HG02870 (cell line): ENCODE data around the gene GOLGA1.
"Not testable (repeated sequence)": the region's sequence is repeated elsewhere in the genome, so short reads cannot be mapped to it uniquely, and the experiment has no call there.

ENCODE experiments used
- ATAC-seq: cut with Tn5 transposase; IDR thresholded peaks from one replicate; pipeline ENCODE4 v1.9.1; 2021; ENCODE audit warnings: mild to moderate bottlenecking, moderate library complexity; ENCODE audit not compliant: unreplicated experiment

GOLGA1 gene

GRCh38 chr9:124861342-124862229, 79.3 kb downstream of the GOLGA1 start, which contains the start of the genes ARPC5L and RPL35:
TSS of gene ARPC5L (plus strand) at chr9:124862130. CDS start at chr9:124869291, 7,161 bp downstream.
TSS of gene RPL35 (minus strand) at chr9:124861957. CDS start at chr9:124861912, 45 bp downstream.
- peak; percentile 89 for ATAC-seq

GRCh38 chr9:124860582-124861341, 80.1 kb downstream of the GOLGA1 start:
- ATAC-seq, result no peak

DNA sequence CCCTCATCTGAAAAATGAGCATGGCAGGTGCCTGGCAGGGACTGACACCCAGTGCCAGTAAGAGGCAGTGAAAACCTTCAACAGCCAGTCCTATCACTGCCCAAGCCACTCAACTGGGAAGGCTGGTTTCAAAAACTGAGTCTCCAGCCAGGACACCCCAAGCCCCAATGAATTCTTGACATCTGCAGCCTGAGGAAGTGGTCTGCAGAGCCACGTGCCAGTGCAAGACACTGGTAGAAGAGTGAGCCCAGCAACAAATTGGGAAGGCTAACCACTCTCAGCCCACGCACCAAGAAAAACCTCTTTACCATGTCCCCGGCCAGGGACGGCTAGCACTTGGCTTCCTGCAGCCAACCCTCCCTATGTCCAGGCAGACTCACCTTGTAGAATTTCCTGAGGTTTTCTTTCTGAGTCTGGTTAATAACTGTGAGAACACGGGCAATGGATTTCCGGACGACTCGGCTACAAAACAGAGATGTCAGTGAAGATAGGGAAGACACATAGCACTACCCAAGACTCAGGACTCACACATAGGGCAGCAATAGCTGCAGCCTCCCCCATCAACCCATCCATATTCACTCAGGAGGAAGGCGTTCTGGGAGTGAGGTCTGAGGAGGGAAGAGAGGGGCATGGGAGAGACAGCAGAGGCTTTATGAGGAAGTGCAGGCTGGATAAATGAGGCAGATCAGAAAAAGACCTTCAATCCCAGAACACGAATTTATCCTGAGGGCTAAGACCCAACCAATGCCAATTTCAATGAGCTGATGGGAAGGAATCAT, 80.9 kb downstream of the GOLGA1 start:
- no peak for ATAC-seq

DNA sequence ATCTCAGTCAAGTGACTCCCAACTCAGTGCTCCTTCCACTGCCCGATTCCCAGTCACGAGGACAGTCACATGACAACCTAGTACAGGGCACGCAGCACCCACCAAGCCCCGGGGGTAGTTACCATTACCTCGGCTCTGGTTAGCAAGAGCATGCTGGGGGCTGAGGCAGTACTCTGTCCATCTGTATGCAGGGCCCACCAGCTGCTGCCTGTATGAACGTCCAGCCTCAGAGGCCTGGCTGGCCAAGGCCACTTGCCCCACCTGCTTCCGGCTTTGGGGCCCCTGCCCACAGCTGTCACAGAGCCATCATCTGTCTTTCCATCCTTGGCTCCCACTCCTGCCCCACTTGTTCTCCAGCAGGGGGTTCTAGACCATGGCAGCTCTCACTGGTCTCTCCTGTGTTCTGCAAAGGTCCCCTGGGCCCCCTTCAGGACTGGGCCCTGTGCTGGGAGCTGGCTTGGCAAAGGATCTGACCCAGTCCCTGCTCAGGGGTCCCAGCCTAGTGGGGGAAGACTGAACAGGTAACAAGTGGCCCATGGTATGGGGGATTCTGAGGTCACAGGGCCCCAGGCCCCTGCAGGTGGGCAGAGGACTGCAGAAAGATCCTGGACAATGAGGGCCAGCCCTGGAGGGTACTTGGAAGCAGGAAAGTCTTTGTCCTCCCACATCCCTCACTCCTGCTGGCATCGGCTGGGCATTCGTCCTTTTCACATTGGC, 82.4 kb downstream of the GOLGA1 start:
- ATAC-seq, result no peak

DNA sequence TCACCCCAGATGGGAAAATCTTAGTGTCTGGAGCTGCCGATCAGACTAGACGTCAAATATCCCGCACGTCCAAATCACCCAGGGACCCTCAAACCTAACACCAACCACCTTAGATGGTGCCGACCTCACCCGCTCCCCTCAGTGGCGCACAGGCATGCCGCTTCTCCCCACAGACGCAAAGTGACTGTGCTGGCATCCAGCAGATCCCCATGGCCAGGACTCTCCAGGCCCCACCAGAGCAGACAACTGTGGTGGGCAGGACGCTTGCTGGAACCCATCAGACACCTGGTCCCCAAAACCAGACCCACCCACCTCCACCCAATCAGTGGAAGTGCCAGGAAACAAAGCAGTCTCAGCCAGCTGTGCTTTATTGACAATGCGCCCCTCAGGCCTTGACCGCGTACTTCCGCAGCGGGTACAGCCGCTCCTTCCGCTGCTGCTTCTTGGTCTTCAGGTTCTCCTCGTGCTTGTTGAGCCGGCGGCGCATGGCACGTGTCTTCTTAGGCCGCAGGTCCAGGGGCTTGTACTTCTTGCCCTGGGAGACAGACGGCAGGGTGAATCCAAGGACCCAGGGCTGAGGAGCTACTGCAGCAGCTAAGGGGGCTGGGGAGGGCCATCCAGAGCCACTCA, 83.2 kb downstream of the GOLGA1 start:
- ATAC-seq, result no peak

DNA sequence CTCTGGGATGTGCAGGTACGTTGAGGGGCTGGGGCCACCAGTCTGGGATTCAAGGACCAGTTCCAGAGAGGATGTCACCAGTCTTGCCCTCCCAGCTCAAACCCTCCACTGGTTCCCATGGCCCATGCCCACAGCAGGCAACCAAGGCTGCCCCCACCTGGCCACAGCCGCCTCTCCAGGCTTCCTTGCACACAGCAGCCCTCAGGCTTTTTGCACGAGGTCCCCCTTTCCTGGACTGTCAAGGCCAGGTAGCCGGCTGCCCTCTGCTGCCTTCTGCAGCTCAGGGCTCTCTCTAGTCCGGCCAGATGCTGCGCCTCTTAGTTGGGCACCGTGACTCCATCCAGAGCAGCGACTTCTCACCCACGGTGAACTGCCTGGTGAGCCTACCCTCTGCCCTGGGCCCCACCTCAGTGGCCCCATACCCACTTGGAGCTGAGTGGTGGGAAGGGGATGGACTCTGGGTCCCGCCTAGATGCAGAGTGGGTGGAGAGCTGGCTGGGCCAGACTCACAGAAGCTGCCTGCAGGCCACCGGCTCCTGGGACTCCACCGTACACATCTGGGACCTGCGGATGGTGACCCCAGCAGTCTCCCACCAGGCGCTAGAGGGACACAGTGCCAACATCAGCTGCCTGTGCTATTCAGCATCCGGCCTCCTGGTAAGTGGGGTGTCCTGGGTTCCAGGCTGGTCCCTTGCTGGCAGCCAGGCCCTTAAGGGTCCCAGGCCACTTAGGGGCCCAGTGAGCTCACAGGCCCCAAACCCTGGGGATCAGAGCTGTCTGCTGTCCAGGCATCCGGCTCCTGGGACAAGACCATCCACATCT, 84.7 kb downstream of the GOLGA1 start:
- ATAC-seq, result no peak

DNA sequence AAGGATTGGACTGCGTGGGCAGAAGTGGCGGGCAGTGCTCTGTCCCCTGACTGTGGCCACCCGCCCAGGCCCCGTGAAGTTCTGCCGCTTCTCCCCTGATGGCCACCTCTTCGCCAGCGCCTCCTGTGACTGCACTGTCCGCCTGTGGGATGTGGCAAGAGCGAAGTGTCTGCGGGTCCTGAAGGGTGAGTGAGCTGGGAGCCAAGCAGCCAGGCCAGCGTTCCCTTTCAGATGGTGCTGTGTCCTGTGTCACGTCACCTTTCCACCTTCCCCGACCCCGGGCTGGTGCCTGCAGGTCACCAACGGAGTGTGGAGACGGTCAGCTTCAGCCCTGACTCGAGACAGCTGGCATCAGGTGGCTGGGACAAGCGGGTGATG, 85.3 kb downstream of the GOLGA1 start:
- no peak for ATAC-seq

DNA sequence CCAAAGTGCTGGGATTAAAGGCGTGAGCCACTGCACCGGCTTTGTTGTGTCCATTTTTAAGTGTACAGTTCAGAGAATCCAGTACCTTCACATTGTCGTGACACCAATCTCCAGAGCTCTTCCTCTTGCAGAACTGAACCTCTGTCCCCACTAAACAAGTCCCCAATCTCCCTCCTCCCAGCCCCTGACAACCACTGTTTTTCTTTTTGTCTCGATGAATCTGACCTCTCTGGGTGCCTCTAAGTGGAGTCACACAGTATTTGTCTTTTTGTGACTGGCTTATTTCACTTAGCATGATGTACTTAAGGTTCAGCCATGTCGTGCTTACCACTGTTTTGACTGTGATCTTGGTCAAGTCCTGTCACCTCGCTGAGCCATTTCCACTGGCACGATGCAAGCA, 86.1 kb downstream of the GOLGA1 start:
- no peak for ATAC-seq

DNA sequence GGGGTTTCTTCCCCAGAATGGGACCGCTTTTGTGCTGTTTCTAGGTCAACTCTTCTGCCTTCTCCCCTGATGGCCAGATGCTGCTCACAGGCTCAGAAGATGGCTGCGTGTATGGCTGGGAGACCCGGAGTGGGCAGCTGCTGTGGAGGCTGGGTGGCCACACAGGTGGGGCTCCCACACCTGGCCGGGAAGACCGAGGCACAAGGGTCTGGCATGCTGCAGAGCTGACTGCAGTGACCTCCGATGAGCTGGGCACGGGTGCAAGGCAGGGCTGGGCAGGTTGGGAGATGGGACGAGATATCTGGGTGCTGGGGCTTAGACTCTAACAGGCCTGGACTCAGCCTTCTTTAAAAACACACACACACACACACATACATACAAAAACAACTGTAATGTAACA, 86.7 kb downstream of the GOLGA1 start:
- ATAC-seq, result no peak

- no peak for ATAC-seq
Observed at GRCh38 chr9:124853605-124854143, 87.2 kb downstream of the GOLGA1 start.

DNA sequence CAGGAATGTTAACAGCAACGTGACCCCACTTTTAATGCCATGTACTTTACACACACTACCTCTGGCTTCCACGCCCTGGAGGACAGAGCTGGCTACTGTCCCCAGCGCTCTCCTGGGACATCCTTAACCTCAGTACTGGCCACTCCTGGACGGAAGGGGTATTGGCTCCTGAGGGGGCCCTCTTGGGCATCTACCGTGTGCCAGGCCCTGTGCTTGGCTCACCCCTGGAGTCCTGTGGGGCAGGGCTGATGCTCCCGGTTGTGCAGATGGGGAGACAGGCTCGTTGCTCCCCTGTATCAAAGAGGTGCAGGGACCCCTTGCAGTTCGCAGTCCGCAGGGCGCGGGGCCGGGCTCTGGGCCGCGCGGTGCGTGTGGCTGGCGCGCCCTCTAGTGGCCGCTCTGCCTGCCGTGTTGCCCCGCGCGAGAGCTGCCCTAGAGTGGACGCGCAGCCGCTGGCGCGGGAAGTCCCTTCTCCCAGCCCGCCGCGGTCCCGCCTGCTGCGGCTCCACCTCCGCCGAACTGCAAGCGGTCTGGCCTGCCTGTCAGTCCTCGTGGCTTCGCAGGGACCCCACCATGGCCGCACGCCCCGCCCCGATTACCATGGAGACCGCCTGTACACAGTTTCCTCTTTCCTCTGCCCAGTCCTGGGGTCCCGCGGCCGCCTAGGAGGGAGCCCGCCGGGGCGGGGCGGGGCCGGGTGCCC, 87.9 kb downstream of the GOLGA1 start, which contains the start of gene WDR38:
Gene WDR38 (plus strand): TSS at position 632 of the 703 bp plus-strand sequence. CDS start 72 bp downstream, outside the sequence.
- peak; percentile 43 for ATAC-seq

GRCh38 chr9:124852121-124852828, 88.6 kb downstream of the GOLGA1 start:
- no peak for ATAC-seq

- no peak for ATAC-seq
Observed at GRCh38 chr9:124849801-124850200, 91.1 kb downstream of the GOLGA1 start.

- ATAC-seq, result no peak
Observed at GRCh38 chr9:124846969-124847368, 93.9 kb downstream of the GOLGA1 start.

- ATAC-seq, result not testable (repeated sequence)
Observed at GRCh38 chr9:124846467-124846866, 94.4 kb downstream of the GOLGA1 start.

DNA sequence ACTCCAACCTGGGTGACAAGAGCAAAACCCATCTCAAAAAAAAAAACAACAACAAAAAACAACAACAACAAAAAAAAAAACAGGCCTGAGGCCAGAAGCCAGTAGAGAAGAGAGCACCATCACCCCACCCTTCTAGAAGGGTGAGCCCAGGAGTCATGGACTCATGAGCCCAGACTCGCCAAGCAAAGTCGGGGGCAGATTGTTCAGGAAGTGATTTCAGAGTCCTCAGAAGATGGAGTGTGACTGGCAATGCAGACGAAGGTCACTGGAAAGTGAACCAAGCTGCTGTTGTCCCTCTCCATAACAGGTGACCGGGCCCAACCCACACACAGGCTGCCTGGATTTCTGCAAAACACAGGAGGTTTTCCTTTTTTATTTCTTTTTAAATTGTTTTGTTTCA, 96.6 kb downstream of the GOLGA1 start:
- ATAC-seq, result no peak

GRCh38 chr9:124843456-124844034, 97.3 kb downstream of the GOLGA1 start:
- ATAC-seq, result no peak
